Vagina (tissue), 2 donors: Measurements from ENCODE around the gene CHN2.

Source experiments
- POLR2A ChIP-seq, 2 donors: fragments of 450-650 bp; IDR thresholded peaks; one replicate each; pipeline ENCODE4 v1.6.1; 2017; ENCODE audit warnings: antibody characterized with exemption in 2 of 2, mild to moderate bottlenecking in 2 of 2, moderate library complexity in 2 of 2
- POLR2AphosphoS5 ChIP-seq, 2 donors: sonication (generic); formaldehyde crosslinking; IDR thresholded peaks; one replicate each; pipeline ENCODE4 v1.9.0; 2017; ENCODE audit warnings: antibody characterized with exemption in 2 of 2, mild to moderate bottlenecking in 2 of 2, low read depth in 1 of 2; ENCODE audit not compliant: insufficient read depth in 1 of 2

DNA sequence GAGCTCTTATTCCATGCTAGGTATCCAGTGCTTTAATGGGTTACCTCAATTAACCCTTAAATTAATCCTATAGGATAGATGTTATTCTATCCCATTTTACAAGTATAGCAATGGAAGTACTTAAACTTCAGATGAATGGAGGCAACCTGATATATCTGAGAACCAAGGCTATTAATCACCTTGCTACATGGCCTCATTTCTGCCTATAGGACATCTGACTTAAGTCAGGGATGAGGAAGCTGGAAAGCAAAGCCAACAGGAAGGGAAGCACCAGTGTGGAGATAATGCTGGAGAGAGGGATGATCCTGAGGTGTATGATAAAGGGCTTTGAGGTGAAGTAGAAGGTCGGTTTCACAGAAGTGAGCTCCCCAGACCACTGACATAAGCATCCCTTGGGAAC lies 132.3 kb downstream of the CHN2 start:
- no peak for TF ChIP-seq POLR2A (IDR thresholded peaks at IDR 0.05)
- no peak for TF ChIP-seq POLR2AphosphoS5 (IDR thresholded peaks at IDR 0.05; ENCODE audit: insufficient read depth in 1 of 2, low read depth in 1 of 2)
